Measurements from ENCODE around the gene CR1L. TPM values are rescaled to one million over a fixed set of nuclear protein-coding genes. Genes with fewer than 3 reads are reported as not detected.

CR1L gene
- total RNA-seq, 1 experiment from 2014 or later = 13.7 TPM

GRCh38 chr1:207646171-207646570, 1.2 kb downstream of the CR1L start:
- TF ChIP-seq PREB (CRISPR knock-in tag; IDR thresholded peaks at IDR 0.05; ENCODE audit: borderline replicate concordance) = no peak
- TF ChIP-seq ZNF512 (CRISPR knock-in tag; IDR thresholded peaks at IDR 0.05; ENCODE audit: borderline replicate concordance) = no peak
- TF ChIP-seq STAT6 (CRISPR knock-in tag; conservative IDR thresholded peaks at IDR 0.05; ENCODE audit: low read depth) = no peak
- no peak for TF ChIP-seq KAT7 (CRISPR knock-in tag; IDR thresholded peaks at IDR 0.05; ENCODE audit: borderline replicate concordance)
- TF ChIP-seq ATF2 (CRISPR knock-in tag; IDR thresholded peaks at IDR 0.05; ENCODE audit: borderline replicate concordance, low read depth) = no peak
- TF ChIP-seq RELA (CRISPR knock-in tag; IDR thresholded peaks at IDR 0.05; ENCODE audit: borderline replicate concordance) = no peak
- no peak for TF ChIP-seq SOX15 (CRISPR knock-in tag; IDR thresholded peaks at IDR 0.05)
- no peak for TF ChIP-seq GRHL2 (CRISPR knock-in tag; IDR thresholded peaks at IDR 0.05; ENCODE audit: insufficient replicate concordance, severe bottlenecking)
- no peak for TF ChIP-seq JUN (CRISPR knock-in tag; IDR thresholded peaks at IDR 0.05)
- TF ChIP-seq ARID4B (CRISPR knock-in tag; IDR thresholded peaks at IDR 0.05; ENCODE audit: borderline replicate concordance) = no peak
- TF ChIP-seq HMGXB4 (CRISPR knock-in tag; IDR thresholded peaks at IDR 0.05) = no peak
- TF ChIP-seq AR (CRISPR knock-in tag; IDR thresholded peaks at IDR 0.05) = no peak
- TF ChIP-seq IRF2 (CRISPR knock-in tag; IDR thresholded peaks at IDR 0.05; ENCODE audit: borderline replicate concordance, low read depth) = no peak
- no peak for TF ChIP-seq EMX1 (CRISPR knock-in tag; IDR thresholded peaks at IDR 0.05)
- TF ChIP-seq ELF4 (CRISPR knock-in tag; IDR thresholded peaks at IDR 0.05; ENCODE audit: low read depth) = no peak
- TF ChIP-seq NR2C2 (CRISPR knock-in tag; IDR thresholded peaks at IDR 0.05) = no peak
- peak overlapping the region; percentile 83 for H3K4me3 Mint-ChIP-seq
- no peak for DNase-seq (ENCODE audit: low spot score)
- CTCF ChIA-PET = no interaction called here
- H3K27ac Mint-ChIP-seq = no peak overlapping the region
- H3K36me3 Mint-ChIP-seq = no peaks in the 10 kb centered on the region
- no peak for ATAC-seq
- 0 out of 2 replicates have a peak, but pooled peaks cover 4% of the 10 kb centered on the region for H3K9me3 Mint-ChIP-seq
- POLR2A ChIA-PET = no interaction called here
- peaks cover 10% of the 10 kb centered on the region for H3K27me3 Mint-ChIP-seq (ENCODE audit: low read depth)
- H3K4me1 Mint-ChIP-seq = peaks cover 60% of the 10 kb centered on the region

Data from WTC11 (cell line).